CD4-positive, alpha-beta T cell treated with Interleukin-15 for 4 hours (primary cell): Measurements from ENCODE around the gene PTGER3.

Experiments
- DNase-seq: peaks from one replicate; pipeline ENCODE4 v3.0.0-alpha.2; 2020; ENCODE audit warnings: low spot score

PTGER3 gene

GRCh38 chr1:71047635-71048607 is at the start of gene PTGER3:
Gene PTGER3 (minus strand): TSS chr1:71047816. CDS start chr1:71047577, 239 bp downstream.
- DNase-seq = peak; percentile 37

GRCh38 chr1:71094913-71095312 is 47.3 kb upstream of the PTGER3 start:
- no peak for DNase-seq

GRCh38 chr1:71093938-71094337 is 46.3 kb upstream of the PTGER3 start:
- DNase-seq = no peak

GRCh38 chr1:71089536-71090270 is 42.1 kb upstream of the PTGER3 start:
- no peak for DNase-seq

GRCh38 chr1:71088645-71089287 is 41.1 kb upstream of the PTGER3 start:
- no peak for DNase-seq

- no peak for DNase-seq
Measured at GRCh38 chr1:71087713-71088112, 40.1 kb upstream of the PTGER3 start.

GRCh38 chr1:71087060-71087459 is 39.4 kb upstream of the PTGER3 start:
- DNase-seq = no peak

- no peak for DNase-seq
Measured at GRCh38 chr1:71086331-71086730, 38.7 kb upstream of the PTGER3 start.

GRCh38 chr1:71083271-71083670 is 35.7 kb upstream of the PTGER3 start:
- DNase-seq = no peak

GRCh38 chr1:71081697-71082080 is 34.1 kb upstream of the PTGER3 start:
- no peak for DNase-seq

- peak; percentile 95 for DNase-seq
Measured at GRCh38 chr1:71080739-71081696, 33.4 kb upstream of the PTGER3 start, which contains the start of gene ZRANB2. Gene ZRANB2 (minus strand): TSS chr1:71081035. CDS start chr1:71080995, 40 bp downstream.

- DNase-seq = no peak
Measured at GRCh38 chr1:71080230-71080738, 32.7 kb upstream of the PTGER3 start.

GRCh38 chr1:71074681-71075080 is 27.1 kb upstream of the PTGER3 start:
- no peak for DNase-seq

- DNase-seq = no peak
Measured at GRCh38 chr1:71072273-71072672, 24.7 kb upstream of the PTGER3 start.

GRCh38 chr1:71071720-71072119 is 24.1 kb upstream of the PTGER3 start:
- no peak for DNase-seq

GRCh38 chr1:71068325-71069240 is 21.0 kb upstream of the PTGER3 start:
- DNase-seq = no peak

GRCh38 chr1:71054791-71055190 is 7.2 kb upstream of the PTGER3 start:
- no peak for DNase-seq

- DNase-seq = no peak
Measured at GRCh38 chr1:71054281-71054731, 6.7 kb upstream of the PTGER3 start.

GRCh38 chr1:71053758-71054157 is 6.1 kb upstream of the PTGER3 start:
- no peak for DNase-seq

GRCh38 chr1:71053146-71053545 is 5.5 kb upstream of the PTGER3 start:
- no peak for DNase-seq
